ENCODE data around the gene RNF141. TPM values are rescaled to one million over a fixed set of nuclear protein-coding genes. Genes with fewer than 3 reads are reported as not detected.

Gene RNF141
- total and polyA plus RNA-seq, 7 experiments from 2014 or later, result 11.9 to 26.6 (median 17.3) TPM

- Mint-ChIP-seq H3K4me1 (peaks cover 7 to 29% (median 16%) of the 10 kb centered on the region in 7 donors), H3K27me3 (no peaks in the 10 kb centered on the region), H3K9me3 (no peaks in the 10 kb centered on the region), H3K4me3 (no peak overlapping the region), H3K27ac (no peak overlapping the region), H3K36me3 (peaks cover 8 to 44% (median 23%) of the 10 kb centered on the region in 5 donors)
- ChIA-PET CTCF (interaction anchor here (1.2 kb wide), 1 partner anchor 18 kb away, joined by 3 read pairs; the partner anchor contains the start of gene RNF141), POLR2A (interaction anchor here (1.2 kb wide), 1 partner anchor 110 kb away, joined by 3 read pairs; no protein-coding TSS in a partner anchor)
- no peak for ATAC-seq
- H3K27me3 ChIP-seq (ENCODE audit: control insufficient read depth in 2 of 2, insufficient read depth in 2 of 2, low read length in 2 of 2), result no peaks in the 10 kb centered on the region
- no peaks in the 10 kb centered on the region for H3K4me1 ChIP-seq (ENCODE audit: control insufficient read depth in 2 of 2, insufficient read depth in 2 of 2, low read length in 2 of 2)
- H3K4me3 ChIP-seq (ENCODE audit: low read length), result no peak overlapping the region
- peaks cover 3 to 41% (median 9%) of the 10 kb centered on the region in 3 experiments for H3K36me3 ChIP-seq (ENCODE audit: control insufficient read depth in 2 of 3, insufficient read depth in 3 of 3, low read length in 3 of 3)
- H3K9me3 ChIP-seq (ENCODE audit: control insufficient read depth in 2 of 3, low read length in 3 of 3), result no peaks in the 10 kb centered on the region
- DNase-seq, result no peak
- intact Hi-C loops (cut with micrococcal nuclease), result no loop called here
- H3K27ac ChIP-seq (ENCODE audit: low read depth, low read length), result no peak overlapping the region
Measured at GRCh38 chr11:10522921-10523320, 18.1 kb downstream of the RNF141 start.

GRCh38 chr11:10522276-10522675, 18.7 kb downstream of the RNF141 start:
- no peaks in the 10 kb centered on the region for H3K4me1 ChIP-seq (ENCODE audit: control insufficient read depth in 2 of 2, insufficient read depth in 2 of 2, low read length in 2 of 2)
- no peak overlapping the region for H3K27ac ChIP-seq (ENCODE audit: low read depth, low read length)
- Mint-ChIP-seq H3K4me1 (peaks cover 4 to 27% (median 11%) of the 10 kb centered on the region in 7 donors), H3K27ac (peak overlapping the region in 4 of 9 donors; percentile 3 to 33 (median 15)), H3K9me3 (no peaks in the 10 kb centered on the region), H3K36me3 (peaks cover 7 to 39% (median 19%) of the 10 kb centered on the region in 5 donors), H3K4me3 (no peak overlapping the region), H3K27me3 (no peaks in the 10 kb centered on the region)
- ATAC-seq (no peak), DNase-seq (no peak)
- ChIA-PET POLR2A (no interaction called here), CTCF (no interaction called here)
- no peak overlapping the region for H3K4me3 ChIP-seq (ENCODE audit: low read length)
- H3K36me3 ChIP-seq (ENCODE audit: control insufficient read depth in 2 of 3, insufficient read depth in 3 of 3, low read length in 3 of 3), result peaks cover 3 to 41% (median 9%) of the 10 kb centered on the region in 3 experiments
- H3K27me3 ChIP-seq (ENCODE audit: control insufficient read depth in 2 of 2, insufficient read depth in 2 of 2, low read length in 2 of 2), result no peaks in the 10 kb centered on the region
- intact Hi-C loops (cut with micrococcal nuclease), result no loop called here
- no peaks in the 10 kb centered on the region for H3K9me3 ChIP-seq (ENCODE audit: control insufficient read depth in 2 of 3, low read length in 3 of 3)

- H3K9me3 Mint-ChIP-seq, result no peaks in the 10 kb centered on the region
- intact Hi-C loops (cut with micrococcal nuclease), result no loop called here
- no peaks in the 10 kb centered on the region for H3K4me1 ChIP-seq (ENCODE audit: control insufficient read depth in 2 of 2, insufficient read depth in 2 of 2, low read length in 2 of 2)
- H3K4me3 Mint-ChIP-seq, result no peak overlapping the region
- no peak for DNase-seq
- H3K9me3 ChIP-seq (ENCODE audit: control insufficient read depth in 2 of 3, low read length in 3 of 3), result no peaks in the 10 kb centered on the region
- H3K27ac ChIP-seq (ENCODE audit: low read depth, low read length), result no peak overlapping the region
- H3K27me3 Mint-ChIP-seq, result no peaks in the 10 kb centered on the region
- H3K36me3 ChIP-seq (ENCODE audit: control insufficient read depth in 2 of 3, insufficient read depth in 3 of 3, low read length in 3 of 3), result peaks cover 3 to 36% (median 9%) of the 10 kb centered on the region in 3 experiments
- POLR2A ChIA-PET, result interaction anchor here (1.7 kb wide), 1 partner anchor 20 kb away, joined by 5 read pairs; the partner anchor contains the start of gene RNF141
- H3K4me3 ChIP-seq (ENCODE audit: low read length), result no peak overlapping the region
- peaks cover 5 to 33% (median 9%) of the 10 kb centered on the region in 5 donors for H3K36me3 Mint-ChIP-seq
- no peak overlapping the region for H3K27ac Mint-ChIP-seq
- H3K27me3 ChIP-seq (ENCODE audit: control insufficient read depth in 2 of 2, insufficient read depth in 2 of 2, low read length in 2 of 2), result no peaks in the 10 kb centered on the region
- CTCF ChIA-PET, result interaction anchor here (0.9 to 2.2 kb wide), 2 partner anchors 20 to 116 kb away, joined by 3 to 8 read pairs; partner anchors contain the start of gene RNF141
- ATAC-seq, result no peak
- H3K4me1 Mint-ChIP-seq, result peaks cover 0 to 18% (median 2%) of the 10 kb centered on the region in 7 donors
Measured at GRCh38 chr11:10520562-10520961, 20.4 kb downstream of the RNF141 start.

- H3K27ac Mint-ChIP-seq, result no peak overlapping the region
- peaks cover 8 to 37% (median 9%) of the 10 kb centered on the region in 5 donors for H3K36me3 Mint-ChIP-seq
- no peaks in the 10 kb centered on the region for H3K9me3 Mint-ChIP-seq
- H3K27me3 Mint-ChIP-seq, result no peaks in the 10 kb centered on the region
- Histone ChIP-seq H3K27me3 (ENCODE audit: control insufficient read depth in 2 of 2, insufficient read depth in 2 of 2, low read length in 2 of 2) (no peaks in the 10 kb centered on the region), H3K27ac (ENCODE audit: low read depth, low read length) (no peak overlapping the region), H3K36me3 (ENCODE audit: control insufficient read depth in 2 of 3, insufficient read depth in 3 of 3, low read length in 3 of 3) (peaks cover 3 to 32% (median 8%) of the 10 kb centered on the region in 3 experiments), H3K4me3 (ENCODE audit: low read length) (no peak overlapping the region), H3K9me3 (ENCODE audit: control insufficient read depth in 2 of 3, low read length in 3 of 3) (no peaks in the 10 kb centered on the region), H3K4me1 (ENCODE audit: control insufficient read depth in 2 of 2, insufficient read depth in 2 of 2, low read length in 2 of 2) (no peaks in the 10 kb centered on the region)
- CTCF ChIA-PET, result interaction anchor here (0.8 to 2.2 kb wide), 3 partner anchors 21 to 217 kb away, joined by 3 to 8 read pairs (median 4); partner anchors contain the start of gene RNF141
- no peak overlapping the region for H3K4me3 Mint-ChIP-seq
- POLR2A ChIA-PET, result interaction anchor here (1.7 kb wide), 1 partner anchor 21 kb away, joined by 5 read pairs; the partner anchor contains the start of gene RNF141
- peaks cover 0 to 18% (median 2%) of the 10 kb centered on the region in 7 donors for H3K4me1 Mint-ChIP-seq
- ATAC-seq (no peak), DNase-seq (no peak)
- intact Hi-C loops (cut with micrococcal nuclease), result loop anchor here in 1 of 2 donors (5.0 kb wide), 2 partner anchors 107 to 218 kb away; no protein-coding TSS in a partner anchor
Measured at GRCh38 chr11:10519630-10520029, 21.4 kb downstream of the RNF141 start.

GRCh38 chr11:10518891-10519290, 22.1 kb downstream of the RNF141 start:
- Histone ChIP-seq H3K36me3 (ENCODE audit: control insufficient read depth in 2 of 3, insufficient read depth in 3 of 3, low read length in 3 of 3) (peaks cover 3 to 29% (median 4%) of the 10 kb centered on the region in 3 experiments), H3K27ac (ENCODE audit: low read depth, low read length) (no peak overlapping the region), H3K9me3 (ENCODE audit: control insufficient read depth in 2 of 3, low read length in 3 of 3) (no peaks in the 10 kb centered on the region), H3K4me1 (ENCODE audit: control insufficient read depth in 2 of 2, insufficient read depth in 2 of 2, low read length in 2 of 2) (no peaks in the 10 kb centered on the region), H3K27me3 (ENCODE audit: control insufficient read depth in 2 of 2, insufficient read depth in 2 of 2, low read length in 2 of 2) (no peaks in the 10 kb centered on the region), H3K4me3 (ENCODE audit: low read length) (no peak overlapping the region)
- Mint-ChIP-seq H3K4me1 (peaks cover 0 to 18% (median 2%) of the 10 kb centered on the region in 7 donors), H3K27me3 (no peaks in the 10 kb centered on the region), H3K27ac (peak overlapping the region in 1 of 9 donors; percentile 43), H3K36me3 (peaks cover 8 to 36% (median 8%) of the 10 kb centered on the region in 5 donors), H3K4me3 (no peak overlapping the region), H3K9me3 (no peaks in the 10 kb centered on the region)
- ATAC-seq, result no peak
- intact Hi-C loops (cut with micrococcal nuclease), result loop anchor here in 1 of 2 donors (5.0 kb wide), 2 partner anchors 107 to 218 kb away; no protein-coding TSS in a partner anchor
- ChIA-PET CTCF (interaction anchor here (0.5 to 2.2 kb wide), 3 partner anchors 22 to 275 kb away, joined by 3 to 8 read pairs (median 5); partner anchors contain the start of gene RNF141), POLR2A (interaction anchor here (1.7 kb wide), 1 partner anchor 22 kb away, joined by 5 read pairs; the partner anchor contains the start of gene RNF141)
- no peak for DNase-seq

GRCh38 chr11:10518123-10518522, 22.9 kb downstream of the RNF141 start:
- Mint-ChIP-seq H3K27me3 (no peaks in the 10 kb centered on the region), H3K36me3 (peaks cover 4 to 31% (median 8%) of the 10 kb centered on the region in 5 donors), H3K9me3 (no peaks in the 10 kb centered on the region), H3K4me3 (no peak overlapping the region), H3K27ac (peak overlapping the region in 3 of 9 donors; percentile 5 to 56 (median 25)), H3K4me1 (peaks cover 0 to 14% (median 2%) of the 10 kb centered on the region in 7 donors)
- POLR2A ChIA-PET, result no interaction called here
- Histone ChIP-seq H3K9me3 (ENCODE audit: control insufficient read depth in 2 of 3, low read length in 3 of 3) (no peaks in the 10 kb centered on the region), H3K36me3 (ENCODE audit: control insufficient read depth in 2 of 3, insufficient read depth in 3 of 3, low read length in 3 of 3) (peaks cover 3 to 28% (median 4%) of the 10 kb centered on the region in 3 experiments), H3K4me3 (ENCODE audit: low read length) (no peak overlapping the region), H3K27ac (ENCODE audit: low read depth, low read length) (no peak overlapping the region), H3K27me3 (ENCODE audit: control insufficient read depth in 2 of 2, insufficient read depth in 2 of 2, low read length in 2 of 2) (no peaks in the 10 kb centered on the region), H3K4me1 (ENCODE audit: control insufficient read depth in 2 of 2, insufficient read depth in 2 of 2, low read length in 2 of 2) (no peaks in the 10 kb centered on the region)
- CTCF ChIA-PET, result no interaction called here
- DNase-seq (no peak), ATAC-seq (no peak)
- intact Hi-C loops (cut with micrococcal nuclease), result loop anchor here in 1 of 2 donors (5.0 kb wide), 2 partner anchors 106 to 219 kb away; no protein-coding TSS in a partner anchor
